ENCODE data around the gene NEURL1B. TPM values are rescaled to one million over a fixed set of nuclear protein-coding genes. Genes with fewer than 3 reads are reported as not detected.

Gene NEURL1B
- polyA plus RNA-seq, 1 donor from 2014 or later: 12.7 TPM

DNA sequence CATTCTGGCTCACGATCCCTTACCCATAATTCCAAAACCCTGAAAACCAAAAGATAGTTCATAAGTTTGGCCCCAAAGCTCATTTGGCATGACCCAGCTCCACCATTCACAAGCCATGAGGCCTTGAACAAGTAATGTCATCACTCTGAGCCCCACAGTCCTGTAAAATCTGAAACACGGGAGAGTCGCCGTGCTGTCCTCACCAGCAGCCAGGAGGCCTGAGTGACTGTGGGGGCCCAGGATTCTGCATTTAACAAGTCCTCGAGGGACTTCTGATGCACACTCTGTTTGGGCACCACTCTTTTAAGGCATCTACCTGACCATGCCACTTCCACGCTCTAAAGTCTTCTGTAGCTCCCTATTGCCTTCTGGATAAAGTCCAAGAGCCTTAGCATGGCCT is 89.2 kb downstream of the NEURL1B start:
- Histone ChIP-seq H3F3A (ENCODE audit: insufficient read depth, low read length, poor library complexity, severe bottlenecking) (no peaks in the 10 kb centered on the region), H3K36me3 (ENCODE audit: insufficient read depth, low read length) (no peaks in the 10 kb centered on the region), H3K79me2 (replicated peaks; ENCODE audit: insufficient read depth, low read length) (no peaks in the 10 kb centered on the region), H3K4me3 (ENCODE audit: low read length) (no peak overlapping the region), H2AFZ (ENCODE audit: low read depth, low read length) (no peak overlapping the region), H3K9me2 (ENCODE audit: insufficient read depth, low read length) (no peaks in the 10 kb centered on the region), H3K9me3 (ENCODE audit: low read length) (no peaks in the 10 kb centered on the region), H3K27me3 (ENCODE audit: insufficient read depth, low read depth, low read length) (no peaks in the 10 kb centered on the region), H3K4me2 (ENCODE audit: low read length) (no peak overlapping the region), H4K20me1 (ENCODE audit: insufficient read depth) (no peaks in the 10 kb centered on the region), H3K27ac (ENCODE audit: low read length) (no peak overlapping the region), H3K9ac (ENCODE audit: low read length) (no peak overlapping the region)
- TF ChIP-seq, protein P1, sequence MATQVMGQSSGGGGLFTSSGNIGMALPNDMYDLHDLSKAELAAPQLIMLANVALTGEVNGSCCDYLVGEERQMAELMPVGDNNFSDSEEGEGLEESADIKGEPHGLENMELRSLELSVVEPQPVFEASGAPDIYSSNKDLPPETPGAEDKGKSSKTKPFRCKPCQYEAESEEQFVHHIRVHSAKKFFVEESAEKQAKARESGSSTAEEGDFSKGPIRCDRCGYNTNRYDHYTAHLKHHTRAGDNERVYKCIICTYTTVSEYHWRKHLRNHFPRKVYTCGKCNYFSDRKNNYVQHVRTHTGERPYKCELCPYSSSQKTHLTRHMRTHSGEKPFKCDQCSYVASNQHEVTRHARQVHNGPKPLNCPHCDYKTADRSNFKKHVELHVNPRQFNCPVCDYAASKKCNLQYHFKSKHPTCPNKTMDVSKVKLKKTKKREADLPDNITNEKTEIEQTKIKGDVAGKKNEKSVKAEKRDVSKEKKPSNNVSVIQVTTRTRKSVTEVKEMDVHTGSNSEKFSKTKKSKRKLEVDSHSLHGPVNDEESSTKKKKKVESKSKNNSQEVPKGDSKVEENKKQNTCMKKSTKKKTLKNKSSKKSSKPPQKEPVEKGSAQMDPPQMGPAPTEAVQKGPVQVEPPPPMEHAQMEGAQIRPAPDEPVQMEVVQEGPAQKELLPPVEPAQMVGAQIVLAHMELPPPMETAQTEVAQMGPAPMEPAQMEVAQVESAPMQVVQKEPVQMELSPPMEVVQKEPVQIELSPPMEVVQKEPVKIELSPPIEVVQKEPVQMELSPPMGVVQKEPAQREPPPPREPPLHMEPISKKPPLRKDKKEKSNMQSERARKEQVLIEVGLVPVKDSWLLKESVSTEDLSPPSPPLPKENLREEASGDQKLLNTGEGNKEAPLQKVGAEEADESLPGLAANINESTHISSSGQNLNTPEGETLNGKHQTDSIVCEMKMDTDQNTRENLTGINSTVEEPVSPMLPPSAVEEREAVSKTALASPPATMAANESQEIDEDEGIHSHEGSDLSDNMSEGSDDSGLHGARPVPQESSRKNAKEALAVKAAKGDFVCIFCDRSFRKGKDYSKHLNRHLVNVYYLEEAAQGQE (IDR thresholded peaks at IDR 0.05; ENCODE audit: borderline replicate concordance): no peak
- TF ChIP-seq MXI1 (conservative IDR thresholded peaks at IDR 0.05; ENCODE audit: poor library complexity, severe bottlenecking): no peak
- no peak for TF ChIP-seq POLR2AphosphoS5 (IDR thresholded peaks at IDR 0.05)
- no peak for TF ChIP-seq RAD21 (conservative IDR thresholded peaks at IDR 0.05)
- no peak for TF ChIP-seq SMC3 (conservative IDR thresholded peaks at IDR 0.05; ENCODE audit: poor library complexity)
- no peak for TF ChIP-seq TAF1 (IDR thresholded peaks at IDR 0.05; ENCODE audit: low read depth)
- no peak for TF ChIP-seq EZH2 (IDR thresholded peaks at IDR 0.05; ENCODE audit: borderline replicate concordance, insufficient read depth, low read length, poor library complexity, severe bottlenecking)
- no peak for TF ChIP-seq EP300 (conservative IDR thresholded peaks at IDR 0.05; ENCODE audit: poor library complexity, severe bottlenecking)
- TF ChIP-seq, protein P2, sequence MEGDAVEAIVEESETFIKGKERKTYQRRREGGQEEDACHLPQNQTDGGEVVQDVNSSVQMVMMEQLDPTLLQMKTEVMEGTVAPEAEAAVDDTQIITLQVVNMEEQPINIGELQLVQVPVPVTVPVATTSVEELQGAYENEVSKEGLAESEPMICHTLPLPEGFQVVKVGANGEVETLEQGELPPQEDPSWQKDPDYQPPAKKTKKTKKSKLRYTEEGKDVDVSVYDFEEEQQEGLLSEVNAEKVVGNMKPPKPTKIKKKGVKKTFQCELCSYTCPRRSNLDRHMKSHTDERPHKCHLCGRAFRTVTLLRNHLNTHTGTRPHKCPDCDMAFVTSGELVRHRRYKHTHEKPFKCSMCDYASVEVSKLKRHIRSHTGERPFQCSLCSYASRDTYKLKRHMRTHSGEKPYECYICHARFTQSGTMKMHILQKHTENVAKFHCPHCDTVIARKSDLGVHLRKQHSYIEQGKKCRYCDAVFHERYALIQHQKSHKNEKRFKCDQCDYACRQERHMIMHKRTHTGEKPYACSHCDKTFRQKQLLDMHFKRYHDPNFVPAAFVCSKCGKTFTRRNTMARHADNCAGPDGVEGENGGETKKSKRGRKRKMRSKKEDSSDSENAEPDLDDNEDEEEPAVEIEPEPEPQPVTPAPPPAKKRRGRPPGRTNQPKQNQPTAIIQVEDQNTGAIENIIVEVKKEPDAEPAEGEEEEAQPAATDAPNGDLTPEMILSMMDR (IDR thresholded peaks at IDR 0.05; ENCODE audit: poor library complexity, severe bottlenecking): no peak

DNA sequence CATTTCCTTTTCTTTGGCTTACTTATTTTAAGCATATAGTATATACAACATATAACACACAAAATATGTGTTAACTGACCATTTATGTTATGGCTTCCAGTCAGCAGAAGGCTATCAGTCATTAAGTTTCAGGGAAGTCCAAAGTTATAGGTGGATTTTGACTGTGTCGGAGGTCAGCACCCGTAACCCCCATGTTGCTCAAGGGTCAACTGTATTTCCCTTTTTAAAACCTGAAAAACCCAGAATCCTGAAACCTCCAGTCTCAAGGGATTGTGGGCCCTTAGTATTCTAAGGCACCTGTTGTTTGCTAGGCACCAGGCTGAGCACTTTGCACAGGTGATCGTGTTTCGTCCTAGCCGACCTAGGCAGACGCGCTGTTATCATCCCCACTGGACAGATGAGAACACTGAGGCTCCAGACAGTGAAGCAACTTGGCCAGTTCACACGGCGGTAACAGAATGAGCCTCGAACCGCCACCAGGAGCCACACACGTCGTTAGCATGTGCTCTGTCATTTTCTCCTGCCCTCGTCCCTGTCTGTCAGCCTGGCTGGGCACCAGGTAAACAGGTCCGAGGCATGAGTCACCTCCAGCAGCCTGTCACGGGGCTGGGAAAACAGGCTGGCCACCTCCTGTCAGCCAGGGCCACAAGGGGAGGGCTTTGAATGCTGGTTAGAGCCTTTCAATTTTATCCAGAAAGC is 90.1 kb downstream of the NEURL1B start:
- Histone ChIP-seq H3K9me2 (ENCODE audit: insufficient read depth, low read length) (no peaks in the 10 kb centered on the region), H3K79me2 (replicated peaks; ENCODE audit: insufficient read depth, low read length) (no peaks in the 10 kb centered on the region), H4K20me1 (ENCODE audit: insufficient read depth) (no peaks in the 10 kb centered on the region), H3K36me3 (ENCODE audit: insufficient read depth, low read length) (no peaks in the 10 kb centered on the region), H3K9ac (ENCODE audit: low read length) (no peak overlapping the region), H3K27me3 (ENCODE audit: insufficient read depth, low read depth, low read length) (no peaks in the 10 kb centered on the region), H3K4me3 (ENCODE audit: low read length) (no peak overlapping the region), H3F3A (ENCODE audit: insufficient read depth, low read length, poor library complexity, severe bottlenecking) (no peaks in the 10 kb centered on the region), H3K27ac (ENCODE audit: low read length) (no peak overlapping the region), H3K4me2 (ENCODE audit: low read length) (no peak overlapping the region), H3K9me3 (ENCODE audit: low read length) (no peaks in the 10 kb centered on the region), H2AFZ (ENCODE audit: low read depth, low read length) (no peak overlapping the region)
- TF ChIP-seq MXI1 (conservative IDR thresholded peaks at IDR 0.05; ENCODE audit: poor library complexity, severe bottlenecking) (no peak), TAF1 (IDR thresholded peaks at IDR 0.05; ENCODE audit: low read depth) (no peak), RAD21 (conservative IDR thresholded peaks at IDR 0.05) (no peak), POLR2AphosphoS5 (IDR thresholded peaks at IDR 0.05) (no peak), SMC3 (conservative IDR thresholded peaks at IDR 0.05; ENCODE audit: poor library complexity) (no peak), EZH2 (IDR thresholded peaks at IDR 0.05; ENCODE audit: borderline replicate concordance, insufficient read depth, low read length, poor library complexity, severe bottlenecking) (no peak), EP300 (conservative IDR thresholded peaks at IDR 0.05; ENCODE audit: poor library complexity, severe bottlenecking) (no peak)
- TF ChIP-seq, protein P1 (IDR thresholded peaks at IDR 0.05; ENCODE audit: borderline replicate concordance): no peak
- TF ChIP-seq, protein P2 (IDR thresholded peaks at IDR 0.05; ENCODE audit: poor library complexity, severe bottlenecking): no peak
